ENCODE data around the gene C16orf89. TPM values are rescaled to one million over a fixed set of nuclear protein-coding genes. Genes with fewer than 3 reads are reported as not detected.

Gene C16orf89
- total RNA-seq, 1 donor from 2014 or later: 8.9 TPM

- DNase-seq (ENCODE audit: low spot score): no peak
- intact Hi-C loops (cut with DNase I): no loop called here
Measured at GRCh38 chr16:5034167-5034523, 31.6 kb downstream of the C16orf89 start.

GRCh38 chr16:5033256-5034166, 32.2 kb downstream of the C16orf89 start, which contains the start of gene NAGPA:
Gene NAGPA, minus strand, starts transcription at chr16:5033935. Its CDS starts 21 bp downstream, at chr16:5033914.
- intact Hi-C loops (cut with DNase I): no loop called here
- DNase-seq (ENCODE audit: low spot score): peak; percentile 93

GRCh38 chr16:5032748-5033167, 33.0 kb downstream of the C16orf89 start:
- no peak for DNase-seq (ENCODE audit: low spot score)
- intact Hi-C loops (cut with DNase I): no loop called here

GRCh38 chr16:5031601-5032000, 34.2 kb downstream of the C16orf89 start:
- no peak for DNase-seq (ENCODE audit: low spot score)
- intact Hi-C loops (cut with DNase I): no loop called here

GRCh38 chr16:5030251-5030870, 35.4 kb downstream of the C16orf89 start:
- no peak for DNase-seq (ENCODE audit: low spot score)
- intact Hi-C loops (cut with DNase I): no loop called here

- intact Hi-C loops (cut with DNase I): no loop called here
Measured at GRCh38 chr16:5028950-5029475, 36.7 kb downstream of the C16orf89 start.

GRCh38 chr16:5027575-5028235, 38.1 kb downstream of the C16orf89 start:
- DNase-seq (ENCODE audit: low spot score): no peak
- intact Hi-C loops (cut with DNase I): no loop called here

More at GRCh38 chr16:5028950-5029475, 36.7 kb downstream of the C16orf89 start:
- DNase-seq (ENCODE audit: low spot score): no peak

GRCh38 chr16:5027086-5027485, 38.7 kb downstream of the C16orf89 start:
- no peak for DNase-seq (ENCODE audit: low spot score)
- intact Hi-C loops (cut with DNase I): no loop called here

- no peak for DNase-seq (ENCODE audit: low spot score)
- intact Hi-C loops (cut with DNase I): no loop called here
Measured at GRCh38 chr16:5026664-5027063, 39.1 kb downstream of the C16orf89 start.

GRCh38 chr16:5025171-5025632, 40.6 kb downstream of the C16orf89 start:
- intact Hi-C loops (cut with DNase I): no loop called here
- DNase-seq (ENCODE audit: low spot score): no peak

- DNase-seq (ENCODE audit: low spot score): no peak
- intact Hi-C loops (cut with DNase I): no loop called here
Measured at GRCh38 chr16:5024632-5025031, 41.1 kb downstream of the C16orf89 start.

- DNase-seq (ENCODE audit: low spot score): no peak
- intact Hi-C loops (cut with DNase I): no loop called here
Measured at GRCh38 chr16:5022521-5022920, 43.2 kb downstream of the C16orf89 start.

- DNase-seq (ENCODE audit: low spot score): no peak
- intact Hi-C loops (cut with DNase I): no loop called here
Measured at GRCh38 chr16:5020551-5020950, 45.2 kb downstream of the C16orf89 start.

GRCh38 chr16:5019775-5020174, 46.0 kb downstream of the C16orf89 start:
- intact Hi-C loops (cut with DNase I): no loop called here
- no peak for DNase-seq (ENCODE audit: low spot score)

GRCh38 chr16:5018793-5019192, 47.0 kb downstream of the C16orf89 start:
- intact Hi-C loops (cut with DNase I): no loop called here

GRCh38 chr16:5017678-5017969, 48.1 kb downstream of the C16orf89 start:
- DNase-seq (ENCODE audit: low spot score): no peak
- intact Hi-C loops (cut with DNase I): no loop called here

More at GRCh38 chr16:5018793-5019192, 47.0 kb downstream of the C16orf89 start:
- no peak for DNase-seq (ENCODE audit: low spot score)

- no peak for DNase-seq (ENCODE audit: low spot score)
Measured at GRCh38 chr16:5016967-5017677, 48.6 kb downstream of the C16orf89 start.

GRCh38 chr16:5015887-5016286, 49.9 kb downstream of the C16orf89 start:
- intact Hi-C loops (cut with DNase I): no loop called here
- no peak for DNase-seq (ENCODE audit: low spot score)

More at GRCh38 chr16:5016967-5017677, 48.6 kb downstream of the C16orf89 start:
- intact Hi-C loops (cut with DNase I): no loop called here

GRCh38 chr16:5015351-5015750, 50.4 kb downstream of the C16orf89 start:
- intact Hi-C loops (cut with DNase I): no loop called here
- no peak for DNase-seq (ENCODE audit: low spot score)

All from cardiac septum (tissue), 1 donor.